ENCODE data around the gene FREM3.

GRCh38 chr4:143538979-143539669 lies 161.4 kb downstream of the FREM3 start:
- TF ChIP-seq, protein P1, sequence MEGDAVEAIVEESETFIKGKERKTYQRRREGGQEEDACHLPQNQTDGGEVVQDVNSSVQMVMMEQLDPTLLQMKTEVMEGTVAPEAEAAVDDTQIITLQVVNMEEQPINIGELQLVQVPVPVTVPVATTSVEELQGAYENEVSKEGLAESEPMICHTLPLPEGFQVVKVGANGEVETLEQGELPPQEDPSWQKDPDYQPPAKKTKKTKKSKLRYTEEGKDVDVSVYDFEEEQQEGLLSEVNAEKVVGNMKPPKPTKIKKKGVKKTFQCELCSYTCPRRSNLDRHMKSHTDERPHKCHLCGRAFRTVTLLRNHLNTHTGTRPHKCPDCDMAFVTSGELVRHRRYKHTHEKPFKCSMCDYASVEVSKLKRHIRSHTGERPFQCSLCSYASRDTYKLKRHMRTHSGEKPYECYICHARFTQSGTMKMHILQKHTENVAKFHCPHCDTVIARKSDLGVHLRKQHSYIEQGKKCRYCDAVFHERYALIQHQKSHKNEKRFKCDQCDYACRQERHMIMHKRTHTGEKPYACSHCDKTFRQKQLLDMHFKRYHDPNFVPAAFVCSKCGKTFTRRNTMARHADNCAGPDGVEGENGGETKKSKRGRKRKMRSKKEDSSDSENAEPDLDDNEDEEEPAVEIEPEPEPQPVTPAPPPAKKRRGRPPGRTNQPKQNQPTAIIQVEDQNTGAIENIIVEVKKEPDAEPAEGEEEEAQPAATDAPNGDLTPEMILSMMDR (IDR thresholded peaks at IDR 0.05; ENCODE audit: low read depth, low read length) = no peak
- TF ChIP-seq POLR2A (IDR thresholded peaks at IDR 0.05; ENCODE audit: extremely low read depth, insufficient read length) = no peak

Data from NB4 (cell line).